OCI-LY7 (cell line): ENCODE measurements around the gene NAA50.

Experiments
- CTCF ChIP-seq: fragments of 200-600 bp; sonication (generic); conservative IDR thresholded peaks from 2 replicates; pipeline ENCODE4 v1.5.1; 2014; ENCODE audit warnings: mild to moderate bottlenecking, antibody characterized with exemption, low read length, moderate library complexity, mixed read lengths
- EZH2phosphoT487 ChIP-seq: fragments of 200-600 bp; sonication (generic); IDR thresholded peaks from 2 replicates; pipeline ENCODE4 v1.6.1; 2018; ENCODE audit warnings: low read depth, borderline replicate concordance, mild to moderate bottlenecking, mixed run types, antibody characterized with exemption, low read length, moderate library complexity, mixed read lengths

- no peak for TF ChIP-seq EZH2phosphoT487
- TF ChIP-seq CTCF: no peak
Observed at GRCh38 chr3:113747283-113748046, 1.4 kb upstream of the NAA50 start.
